ENCODE results near the gene CERK.

- TF ChIP-seq CTCF (IDR thresholded peaks at IDR 0.05) (no peak), POLR2A (IDR thresholded peaks at IDR 0.05) (no peak), EP300 (IDR thresholded peaks at IDR 0.05) (no peak)
Observed at GRCh38 chr22:46736705-46737104, 1.3 kb downstream of the CERK start.
